ENCODE data around the gene SLC44A1. TPM values are rescaled to one million over a fixed set of nuclear protein-coding genes. Genes with fewer than 3 reads are reported as not detected.

Gene SLC44A1
- 55.2 TPM for total RNA-seq
- long read RNA-seq, full-length matches to known transcripts = 124 of 158 reads
- long read RNA-seq, partial matches to known transcripts = 12 of 158 reads
- long read RNA-seq, other reads (novel, unspliced or antisense) = 22 of 158 reads

- TF ChIP-seq, protein P1, sequence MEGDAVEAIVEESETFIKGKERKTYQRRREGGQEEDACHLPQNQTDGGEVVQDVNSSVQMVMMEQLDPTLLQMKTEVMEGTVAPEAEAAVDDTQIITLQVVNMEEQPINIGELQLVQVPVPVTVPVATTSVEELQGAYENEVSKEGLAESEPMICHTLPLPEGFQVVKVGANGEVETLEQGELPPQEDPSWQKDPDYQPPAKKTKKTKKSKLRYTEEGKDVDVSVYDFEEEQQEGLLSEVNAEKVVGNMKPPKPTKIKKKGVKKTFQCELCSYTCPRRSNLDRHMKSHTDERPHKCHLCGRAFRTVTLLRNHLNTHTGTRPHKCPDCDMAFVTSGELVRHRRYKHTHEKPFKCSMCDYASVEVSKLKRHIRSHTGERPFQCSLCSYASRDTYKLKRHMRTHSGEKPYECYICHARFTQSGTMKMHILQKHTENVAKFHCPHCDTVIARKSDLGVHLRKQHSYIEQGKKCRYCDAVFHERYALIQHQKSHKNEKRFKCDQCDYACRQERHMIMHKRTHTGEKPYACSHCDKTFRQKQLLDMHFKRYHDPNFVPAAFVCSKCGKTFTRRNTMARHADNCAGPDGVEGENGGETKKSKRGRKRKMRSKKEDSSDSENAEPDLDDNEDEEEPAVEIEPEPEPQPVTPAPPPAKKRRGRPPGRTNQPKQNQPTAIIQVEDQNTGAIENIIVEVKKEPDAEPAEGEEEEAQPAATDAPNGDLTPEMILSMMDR (IDR thresholded peaks at IDR 0.05) = no peak
- Histone ChIP-seq H3K27ac (peak within 1 kb of the TSS; percentile 88), H3K9me3 (no peaks in the 10 kb centered on the region), H3K36me3 (no peaks in the 10 kb centered on the region), H3K27me3 (ENCODE audit: low read depth) (no peaks in the 10 kb centered on the region), H3K4me1 (peaks cover 34% of the 10 kb centered on the region), H3K4me3 (peak within 1 kb of the TSS; percentile 85)
- intact Hi-C loops (cut with DNase I) = no loop called here
- peak; percentile 98 for DNase-seq
- ATAC-seq = peak; percentile 98 to 99
These were observed at the start of gene SLC44A1 for GRCh38 chr9:105244003-105244733. SLC44A1 (plus strand) TSS chr9:105244651; CDS start chr9:105244869, 218 bp downstream.

GRCh38 chr9:105195259-105195658 is 49.2 kb upstream of the SLC44A1 start:
- intact Hi-C loops (cut with DNase I) = no loop called here
- no peaks in the 10 kb centered on the region for H3K9me3 ChIP-seq
- H3K27me3 ChIP-seq (ENCODE audit: low read depth) = no peaks in the 10 kb centered on the region
- H3K4me1 ChIP-seq = peaks cover 30% of the 10 kb centered on the region
- no peaks in the 10 kb centered on the region for H3K36me3 ChIP-seq
- H3K4me3 ChIP-seq = no peak overlapping the region
- H3K27ac ChIP-seq = no peak overlapping the region
- TF ChIP-seq, protein P1 (IDR thresholded peaks at IDR 0.05) = no peak
- no peak for DNase-seq
- ATAC-seq = no peak

DNA sequence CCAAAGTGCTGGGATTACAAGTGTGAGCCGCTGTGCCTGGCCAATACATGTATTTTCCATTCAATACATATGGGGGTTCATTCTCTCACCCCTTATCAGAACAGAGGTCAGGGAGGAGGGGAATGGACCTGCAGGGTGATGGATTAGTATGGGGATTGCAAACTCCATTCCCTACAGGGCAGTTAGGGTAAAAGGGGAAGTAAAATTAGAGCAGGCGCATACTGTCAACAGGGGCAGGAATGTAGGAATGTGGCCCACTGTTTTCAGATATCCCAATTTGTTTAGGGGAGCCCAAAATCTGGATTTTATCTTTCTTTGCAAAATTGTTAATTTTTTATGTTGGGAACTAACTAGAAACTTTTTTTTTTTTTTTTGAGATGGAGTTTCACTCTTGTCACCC is 46.4 kb upstream of the SLC44A1 start:
- ATAC-seq (no peak), DNase-seq (no peak)
- H3K36me3 ChIP-seq = no peaks in the 10 kb centered on the region
- no peak overlapping the region for H3K4me3 ChIP-seq
- H3K4me1 ChIP-seq = peaks cover 11% of the 10 kb centered on the region
- H3K27me3 ChIP-seq (ENCODE audit: low read depth) = no peaks in the 10 kb centered on the region
- TF ChIP-seq, protein P1 (IDR thresholded peaks at IDR 0.05) = no peak
- intact Hi-C loops (cut with DNase I) = no loop called here
- H3K9me3 ChIP-seq = no peaks in the 10 kb centered on the region
- H3K27ac ChIP-seq = no peak overlapping the region

GRCh38 chr9:105198865-105199264 is 45.6 kb upstream of the SLC44A1 start:
- intact Hi-C loops (cut with DNase I) = no loop called here
- ATAC-seq = no peak

DNA sequence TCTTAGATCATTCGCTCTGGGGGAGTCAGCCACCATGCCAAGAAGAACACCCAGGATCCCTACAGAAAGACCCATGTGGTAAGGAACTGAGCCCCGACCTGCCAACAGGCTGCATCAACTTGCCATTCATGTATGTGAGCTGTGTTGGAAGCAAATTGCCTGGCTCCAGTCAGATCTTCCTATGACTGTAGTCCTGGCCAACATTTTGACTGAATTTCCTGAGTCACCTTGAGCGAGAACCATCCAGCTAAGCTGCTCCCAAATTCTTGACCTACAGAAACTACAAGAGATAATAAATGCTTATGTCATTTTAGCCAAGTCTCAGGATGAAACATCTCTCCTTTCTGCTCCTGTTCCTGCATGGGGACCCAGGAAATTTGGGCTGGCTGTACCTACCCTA is 40.0 kb upstream of the SLC44A1 start:
- no peaks in the 10 kb centered on the region for H3K9me3 ChIP-seq
- TF ChIP-seq, protein P1 (IDR thresholded peaks at IDR 0.05) = no peak
- no peaks in the 10 kb centered on the region for H3K36me3 ChIP-seq
- H3K4me3 ChIP-seq = no peak overlapping the region
- DNase-seq (no peak), ATAC-seq (no peak)
- H3K4me1 ChIP-seq = peaks cover 6% of the 10 kb centered on the region
- intact Hi-C loops (cut with DNase I) = no loop called here
- no peaks in the 10 kb centered on the region for H3K27me3 ChIP-seq (ENCODE audit: low read depth)
- no peak overlapping the region for H3K27ac ChIP-seq

More at GRCh38 chr9:105198865-105199264, 45.6 kb upstream of the SLC44A1 start:
- TF ChIP-seq, protein P1 (IDR thresholded peaks at IDR 0.05) = no peak
- no peak overlapping the region for H3K27ac ChIP-seq
- peaks cover 9% of the 10 kb centered on the region for H3K4me1 ChIP-seq
- H3K27me3 ChIP-seq (ENCODE audit: low read depth) = no peaks in the 10 kb centered on the region
- no peak overlapping the region for H3K4me3 ChIP-seq
- no peak for DNase-seq
- H3K36me3 ChIP-seq = no peaks in the 10 kb centered on the region
- no peaks in the 10 kb centered on the region for H3K9me3 ChIP-seq
